GM12874 (cell line): ENCODE results near the gene WWOX.

Experiments
- TF ChIP-seq, protein P1 (sequence below): IDR thresholded peaks from 2 replicates; pipeline ENCODE4 v1.5.1; 2011; ENCODE audit warnings: low read depth, mild to moderate bottlenecking, control low read depth, low read length, moderate library complexity; ENCODE audit not compliant: insufficient read depth

The WWOX gene

DNA sequence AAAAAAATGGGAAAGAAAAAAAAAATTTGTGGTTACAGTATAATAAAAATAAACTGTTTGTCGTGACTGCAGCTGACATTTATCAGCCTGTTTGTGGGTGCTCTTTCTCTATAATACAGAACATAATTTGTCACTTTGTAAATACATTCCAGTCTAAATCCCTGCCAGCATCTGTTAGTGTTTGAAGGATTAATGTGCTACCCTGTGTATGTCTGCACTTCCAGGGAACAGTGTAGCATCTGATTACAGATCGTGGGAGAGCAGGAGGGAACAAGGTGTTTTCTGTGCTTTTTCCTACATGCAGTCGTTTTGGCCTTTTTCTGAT is 265.1 kb downstream of the WWOX start:
- TF ChIP-seq, protein P1, sequence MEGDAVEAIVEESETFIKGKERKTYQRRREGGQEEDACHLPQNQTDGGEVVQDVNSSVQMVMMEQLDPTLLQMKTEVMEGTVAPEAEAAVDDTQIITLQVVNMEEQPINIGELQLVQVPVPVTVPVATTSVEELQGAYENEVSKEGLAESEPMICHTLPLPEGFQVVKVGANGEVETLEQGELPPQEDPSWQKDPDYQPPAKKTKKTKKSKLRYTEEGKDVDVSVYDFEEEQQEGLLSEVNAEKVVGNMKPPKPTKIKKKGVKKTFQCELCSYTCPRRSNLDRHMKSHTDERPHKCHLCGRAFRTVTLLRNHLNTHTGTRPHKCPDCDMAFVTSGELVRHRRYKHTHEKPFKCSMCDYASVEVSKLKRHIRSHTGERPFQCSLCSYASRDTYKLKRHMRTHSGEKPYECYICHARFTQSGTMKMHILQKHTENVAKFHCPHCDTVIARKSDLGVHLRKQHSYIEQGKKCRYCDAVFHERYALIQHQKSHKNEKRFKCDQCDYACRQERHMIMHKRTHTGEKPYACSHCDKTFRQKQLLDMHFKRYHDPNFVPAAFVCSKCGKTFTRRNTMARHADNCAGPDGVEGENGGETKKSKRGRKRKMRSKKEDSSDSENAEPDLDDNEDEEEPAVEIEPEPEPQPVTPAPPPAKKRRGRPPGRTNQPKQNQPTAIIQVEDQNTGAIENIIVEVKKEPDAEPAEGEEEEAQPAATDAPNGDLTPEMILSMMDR = no peak

DNA sequence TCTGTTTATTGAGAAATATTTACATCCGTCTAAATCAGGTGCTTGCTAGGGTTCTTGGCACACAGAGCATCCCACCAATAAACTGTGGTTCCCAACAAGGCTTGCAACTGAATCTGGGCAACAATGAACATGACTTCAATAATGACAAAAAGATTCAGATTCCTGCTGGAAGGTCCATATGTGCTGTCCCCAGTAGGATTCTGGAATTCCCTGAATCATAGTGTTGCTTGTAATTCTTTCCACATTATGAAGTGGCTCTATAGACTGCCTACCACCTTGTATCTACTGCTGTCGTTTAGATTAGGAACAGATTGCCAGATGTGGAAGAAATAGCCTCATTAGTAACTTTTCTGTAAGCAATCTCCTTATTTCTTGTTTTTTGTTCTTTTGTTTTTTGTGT is 265.9 kb downstream of the WWOX start:
- TF ChIP-seq, protein P1 = no peak

DNA sequence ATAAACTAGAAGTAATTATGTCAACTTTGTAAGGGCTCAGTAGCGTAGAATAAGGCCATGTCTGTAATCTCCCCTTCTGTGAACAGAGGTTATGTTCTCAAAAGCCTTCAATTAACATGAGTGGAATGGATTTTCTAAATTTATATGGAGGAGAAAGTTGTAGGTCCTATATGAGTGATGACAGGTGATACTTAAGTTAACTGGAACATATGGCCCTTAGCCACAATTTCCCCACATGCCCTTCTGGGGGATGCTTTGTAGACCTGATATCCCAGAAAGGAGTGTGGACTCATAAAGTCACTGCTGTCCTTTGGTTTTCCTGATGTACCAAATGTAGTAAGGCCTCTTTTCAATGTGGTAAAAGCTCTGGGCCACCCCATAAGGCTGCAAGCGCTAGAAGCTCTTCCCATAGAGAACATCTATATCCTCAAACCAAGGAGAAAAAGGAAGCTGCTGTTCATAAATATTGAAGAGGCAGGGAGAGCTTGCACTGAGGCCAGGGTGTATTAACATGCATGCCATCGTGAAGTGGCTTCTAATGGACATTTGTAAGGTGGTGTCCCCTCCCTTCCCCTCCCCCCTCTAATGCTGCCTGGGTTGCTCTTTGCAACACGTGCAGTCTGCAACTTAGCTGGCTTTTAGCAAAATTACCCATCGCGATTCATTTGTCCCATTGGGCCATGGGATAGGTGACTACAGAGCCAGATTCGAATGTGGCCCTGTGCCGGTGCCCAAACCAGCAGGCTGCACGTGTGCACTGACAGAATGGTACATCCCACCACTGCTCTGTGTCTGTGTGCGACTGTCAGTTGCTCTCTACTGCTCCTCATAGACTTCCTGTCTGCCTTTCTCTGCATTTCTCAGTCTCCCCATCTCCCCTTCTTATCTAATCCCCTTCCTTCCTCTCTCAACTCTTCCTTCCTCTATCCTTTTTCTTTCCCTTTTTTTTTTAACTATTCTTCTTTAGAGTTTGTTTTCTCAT is 269.0 kb downstream of the WWOX start:
- TF ChIP-seq, protein P1 = no peak

DNA sequence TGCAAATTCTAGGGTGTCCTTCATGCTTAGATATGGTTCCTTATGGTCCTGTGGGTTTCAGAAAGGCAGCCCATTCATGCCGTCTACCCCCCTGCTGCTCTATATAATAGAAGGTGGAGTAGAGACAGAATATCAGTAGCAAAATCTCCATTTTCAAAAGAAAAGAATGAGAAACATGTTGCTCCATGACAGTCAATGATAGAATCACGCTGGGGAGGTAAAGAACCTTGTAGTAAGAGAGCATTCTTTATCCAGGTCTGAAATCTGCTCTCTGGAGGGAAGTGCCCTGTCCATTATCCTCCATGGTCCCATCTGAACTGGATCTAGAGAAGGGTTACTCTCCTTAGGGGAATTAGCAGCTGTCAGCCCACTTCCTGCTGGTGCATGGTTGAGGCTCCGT is 272.8 kb downstream of the WWOX start:
- TF ChIP-seq, protein P1 = no peak

DNA sequence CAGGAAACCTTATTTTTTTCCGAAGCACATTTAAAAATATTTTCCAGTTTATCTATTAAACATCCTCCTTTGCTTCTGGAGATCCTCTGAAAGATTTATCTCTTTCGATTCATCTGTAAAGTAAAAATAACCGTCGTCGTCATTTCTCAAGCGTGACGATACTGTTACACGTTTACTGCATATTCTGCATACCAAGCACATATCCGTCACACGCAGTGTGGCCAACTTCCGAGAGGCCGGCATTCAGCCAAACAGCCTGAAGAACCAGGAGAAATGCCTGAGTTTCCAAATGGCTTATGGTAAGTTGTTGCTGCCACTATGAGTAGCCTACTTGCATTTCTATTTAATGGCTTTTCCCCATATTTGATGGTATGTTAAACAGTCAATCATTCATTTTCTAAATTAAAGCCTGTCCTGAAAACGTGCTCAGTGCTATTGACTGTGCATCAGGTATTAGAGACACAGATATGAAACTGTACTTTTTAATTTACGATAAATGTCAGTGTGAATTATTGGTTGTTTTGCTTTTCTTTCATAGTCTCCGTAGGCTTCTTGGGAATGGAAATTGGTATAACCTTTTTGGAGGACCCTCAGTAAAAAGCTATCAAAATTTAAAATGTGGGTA is 275.7 kb downstream of the WWOX start:
- TF ChIP-seq, protein P1 = no peak

DNA sequence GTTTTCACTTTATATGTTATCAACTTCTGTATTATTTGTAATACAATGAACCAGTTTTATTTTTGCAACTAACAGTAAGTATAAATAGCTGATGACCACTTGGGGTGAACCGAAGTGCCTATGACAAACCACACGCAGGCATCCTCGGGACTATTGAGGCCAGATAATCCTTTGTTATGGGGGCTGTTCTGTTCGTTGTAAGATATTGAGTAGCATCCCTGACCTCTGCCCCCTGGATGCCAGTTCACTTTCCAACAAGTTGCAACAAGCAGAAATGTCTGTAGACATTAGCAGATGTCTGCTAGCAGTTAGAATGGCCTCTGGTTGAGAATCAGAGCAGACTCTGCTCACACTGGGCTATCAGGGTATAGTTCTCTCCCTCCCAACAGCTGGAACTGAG is 277.0 kb downstream of the WWOX start:
- TF ChIP-seq, protein P1 = no peak

DNA sequence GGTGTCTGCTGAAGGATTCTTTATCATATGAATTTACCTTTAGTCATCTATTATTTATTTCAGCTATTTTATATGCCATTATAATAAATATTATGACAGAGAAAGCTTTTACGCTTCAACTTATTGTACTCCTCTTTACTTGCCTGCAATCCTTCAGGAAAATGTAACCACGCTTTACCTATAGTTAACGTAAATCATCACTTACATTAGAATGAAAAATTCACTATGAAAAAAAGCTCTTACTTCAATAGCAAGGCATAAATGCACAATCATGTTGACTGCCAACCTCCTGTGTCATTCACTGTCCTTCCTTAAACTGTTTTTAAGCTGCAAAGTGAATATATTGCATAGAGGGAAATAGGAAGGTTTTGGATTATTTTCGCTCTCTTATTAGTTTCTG is 277.9 kb downstream of the WWOX start:
- TF ChIP-seq, protein P1 = no peak
